KMS-11 (cell line): ENCODE data around the gene PCNX4.

Experiments
- H2AFZ ChIP-seq: fragments of 200-600 bp; sonication (generic); 2 replicates; pipeline ENCODE4 v1.6.1; 2016; ENCODE audit warnings: antibody characterized with exemption, mixed run types, low read depth
- H3K27ac ChIP-seq: fragments of 200-600 bp; sonication (generic); 2 replicates; pipeline ENCODE4 v1.6.1; 2016; ENCODE audit warnings: mild to moderate bottlenecking, mixed run types
- H3K27me3 ChIP-seq: fragments of 200-600 bp; sonication (generic); 2 replicates; pipeline ENCODE4 v1.6.1; 2017; ENCODE audit warnings: mild to moderate bottlenecking, low read depth, mixed run types, moderate library complexity; ENCODE audit not compliant: insufficient read depth
- H3K36me3 ChIP-seq: fragments of 200-600 bp; sonication (generic); 2 replicates; pipeline ENCODE4 v1.6.1; 2017; ENCODE audit warnings: mild to moderate bottlenecking, mixed run types; ENCODE audit not compliant: insufficient read depth
- H3K4me1 ChIP-seq: fragments of 200-600 bp; sonication (generic); 2 replicates; pipeline ENCODE4 v1.6.1; 2016; ENCODE audit warnings: mild to moderate bottlenecking, low read depth, mixed run types; ENCODE audit not compliant: poor library complexity, severe bottlenecking
- H3K4me2 ChIP-seq: fragments of 200-600 bp; sonication (generic); 2 replicates; pipeline ENCODE4 v1.7.0; 2016; ENCODE audit warnings: mild to moderate bottlenecking, mixed run types
- H3K4me3 ChIP-seq: fragments of 200-600 bp; sonication (generic); IDR thresholded peaks from 2 replicates; pipeline ENCODE4 v1.6.1; 2017; ENCODE audit warnings: low read depth, low read length, mixed read lengths; ENCODE audit not compliant: insufficient read depth
- H3K79me2 ChIP-seq: fragments of 200-600 bp; sonication (generic); 2 replicates; pipeline ENCODE4 v1.6.1; 2016; ENCODE audit warnings: low read depth, mixed run types; ENCODE audit not compliant: insufficient read depth
- H3K9ac ChIP-seq: fragments of 200-600 bp; sonication (generic); 2 replicates; pipeline ENCODE4 v1.6.1; 2016; ENCODE audit warnings: mild to moderate bottlenecking, mixed run types
- H4K20me1 ChIP-seq: fragments of 200-600 bp; sonication (generic); 2 replicates; pipeline ENCODE4 v1.6.1; 2016; ENCODE audit warnings: mild to moderate bottlenecking, mixed run types; ENCODE audit not compliant: insufficient read depth
- TF ChIP-seq, protein P1 (sequence below): fragments of 200-600 bp; sonication (generic); conservative IDR thresholded peaks from 2 replicates; pipeline ENCODE4 v1.6.1; 2017; ENCODE audit warnings: low read depth, mild to moderate bottlenecking, antibody characterized with exemption, low read length, moderate library complexity, mixed read lengths

Gene PCNX4

DNA sequence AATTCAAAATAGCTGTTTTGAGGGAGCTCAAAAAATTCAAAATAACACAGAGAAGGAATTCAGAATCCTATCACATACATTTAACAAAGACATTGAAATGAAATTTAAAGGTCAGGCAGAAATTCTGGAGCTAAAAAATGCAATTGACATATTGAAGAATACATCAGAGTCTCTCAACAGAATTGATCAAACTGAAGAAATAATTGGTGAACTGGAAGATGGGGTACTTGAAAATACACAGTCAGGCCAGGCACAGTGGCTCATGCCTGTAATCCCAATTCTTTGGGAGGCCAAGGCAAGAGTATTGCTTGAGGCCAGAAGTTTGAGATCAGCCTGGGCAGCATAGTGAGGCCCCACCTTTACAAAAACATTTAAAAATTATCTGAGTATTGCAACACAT is 107.6 kb downstream of the PCNX4 start:
- H3K36me3 ChIP-seq: no peaks in the 10 kb centered on the region
- H3K4me3 ChIP-seq: no peak overlapping the region
- no peaks in the 10 kb centered on the region for H3K4me1 ChIP-seq
- H3K27me3 ChIP-seq: no peaks in the 10 kb centered on the region
- H4K20me1 ChIP-seq: no peaks in the 10 kb centered on the region
- H3K9ac ChIP-seq: no peak overlapping the region
- TF ChIP-seq, protein P1, sequence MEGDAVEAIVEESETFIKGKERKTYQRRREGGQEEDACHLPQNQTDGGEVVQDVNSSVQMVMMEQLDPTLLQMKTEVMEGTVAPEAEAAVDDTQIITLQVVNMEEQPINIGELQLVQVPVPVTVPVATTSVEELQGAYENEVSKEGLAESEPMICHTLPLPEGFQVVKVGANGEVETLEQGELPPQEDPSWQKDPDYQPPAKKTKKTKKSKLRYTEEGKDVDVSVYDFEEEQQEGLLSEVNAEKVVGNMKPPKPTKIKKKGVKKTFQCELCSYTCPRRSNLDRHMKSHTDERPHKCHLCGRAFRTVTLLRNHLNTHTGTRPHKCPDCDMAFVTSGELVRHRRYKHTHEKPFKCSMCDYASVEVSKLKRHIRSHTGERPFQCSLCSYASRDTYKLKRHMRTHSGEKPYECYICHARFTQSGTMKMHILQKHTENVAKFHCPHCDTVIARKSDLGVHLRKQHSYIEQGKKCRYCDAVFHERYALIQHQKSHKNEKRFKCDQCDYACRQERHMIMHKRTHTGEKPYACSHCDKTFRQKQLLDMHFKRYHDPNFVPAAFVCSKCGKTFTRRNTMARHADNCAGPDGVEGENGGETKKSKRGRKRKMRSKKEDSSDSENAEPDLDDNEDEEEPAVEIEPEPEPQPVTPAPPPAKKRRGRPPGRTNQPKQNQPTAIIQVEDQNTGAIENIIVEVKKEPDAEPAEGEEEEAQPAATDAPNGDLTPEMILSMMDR: no peak
- no peak overlapping the region for H3K4me2 ChIP-seq
- H3K27ac ChIP-seq: no peak overlapping the region
- H3K79me2 ChIP-seq: no peaks in the 10 kb centered on the region
- no peak overlapping the region for H2AFZ ChIP-seq

DNA sequence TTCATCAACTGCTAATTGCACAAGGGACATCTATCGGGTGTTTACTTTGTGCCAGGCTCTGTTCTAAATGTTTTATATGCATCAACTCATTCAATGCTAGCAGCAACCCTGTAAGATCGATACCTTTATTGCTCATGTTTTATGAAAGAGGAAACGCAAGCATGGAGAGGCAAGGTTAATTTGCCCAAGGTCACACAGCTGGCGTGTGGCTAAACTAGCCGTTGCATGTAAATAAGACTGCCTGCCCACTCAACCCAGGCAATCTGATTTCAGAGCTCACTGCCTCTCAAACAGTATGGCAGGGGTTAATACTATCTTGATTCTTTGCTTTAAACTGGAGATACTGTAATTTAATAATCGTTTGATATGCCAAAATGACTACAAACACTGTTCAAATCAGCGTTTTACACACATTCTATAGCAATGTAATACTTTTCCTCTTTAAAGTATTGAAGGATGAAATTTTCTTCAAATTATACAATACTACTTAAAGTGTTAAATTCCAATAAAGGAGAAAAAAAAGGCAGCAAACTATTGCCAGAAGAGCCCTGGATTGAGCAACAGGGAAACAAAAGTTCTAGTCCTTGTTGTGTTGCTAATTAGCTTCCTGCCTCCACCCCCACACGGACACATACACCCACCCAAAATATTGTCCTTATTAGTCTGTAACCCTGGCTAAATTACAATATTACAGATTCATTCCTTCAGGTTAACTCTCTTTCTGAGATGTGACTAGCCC is 112.5 kb downstream of the PCNX4 start:
- H3K4me1 ChIP-seq: no peaks in the 10 kb centered on the region
- no peak overlapping the region for H3K27ac ChIP-seq
- H3K4me3 ChIP-seq: no peak overlapping the region
- no peak overlapping the region for H2AFZ ChIP-seq
- no peaks in the 10 kb centered on the region for H3K27me3 ChIP-seq
- H3K79me2 ChIP-seq: no peaks in the 10 kb centered on the region
- H3K36me3 ChIP-seq: no peaks in the 10 kb centered on the region
- TF ChIP-seq, protein P1: no peak
- H4K20me1 ChIP-seq: no peaks in the 10 kb centered on the region
- no peak overlapping the region for H3K4me2 ChIP-seq
- H3K9ac ChIP-seq: no peak overlapping the region

DNA sequence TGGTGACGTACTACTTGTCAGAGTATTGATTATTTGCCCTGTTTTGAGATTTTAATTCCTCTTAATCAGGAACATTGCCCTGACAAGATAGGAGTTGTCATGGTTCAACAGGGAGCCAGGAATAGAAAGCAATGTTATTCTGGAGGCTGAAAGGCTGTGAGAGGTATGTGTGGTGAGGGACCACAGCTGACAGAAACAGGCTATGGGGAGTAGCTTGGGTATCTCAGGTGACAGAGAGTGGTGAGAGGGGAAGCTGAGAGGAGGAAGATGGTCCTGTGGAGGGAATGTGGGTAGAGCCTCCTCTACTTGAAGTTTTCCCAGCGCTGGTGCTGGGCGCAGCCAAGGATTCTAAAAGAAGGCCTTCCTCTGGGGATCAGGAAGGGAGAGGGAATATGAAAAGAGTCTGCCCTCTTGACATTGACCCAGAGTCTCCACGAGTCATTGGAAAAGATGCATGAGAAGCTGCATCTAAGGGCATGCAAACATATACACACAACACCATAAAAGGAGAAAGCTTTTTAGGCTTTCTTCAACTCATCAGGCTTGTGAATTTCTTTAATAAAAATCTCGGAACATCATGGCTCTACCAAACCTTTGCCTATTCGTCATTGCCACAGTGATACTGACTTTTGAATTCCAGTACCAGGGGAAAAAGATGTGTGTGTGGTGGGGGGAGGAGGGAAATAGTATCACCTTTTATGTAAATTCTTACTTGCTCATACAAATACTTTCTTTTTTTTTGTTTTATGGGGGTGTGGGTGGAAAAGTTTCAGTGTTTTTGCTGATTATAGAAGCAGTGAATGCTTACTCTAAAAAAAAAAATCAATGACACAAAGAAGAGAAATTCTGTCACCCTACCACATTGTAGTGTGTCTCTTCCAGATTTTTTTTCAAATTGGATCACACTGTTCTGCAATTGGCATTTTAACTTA is 113.4 kb downstream of the PCNX4 start:
- Histone ChIP-seq H3K79me2 (no peaks in the 10 kb centered on the region), H3K9ac (no peak overlapping the region), H2AFZ (no peak overlapping the region)

DNA sequence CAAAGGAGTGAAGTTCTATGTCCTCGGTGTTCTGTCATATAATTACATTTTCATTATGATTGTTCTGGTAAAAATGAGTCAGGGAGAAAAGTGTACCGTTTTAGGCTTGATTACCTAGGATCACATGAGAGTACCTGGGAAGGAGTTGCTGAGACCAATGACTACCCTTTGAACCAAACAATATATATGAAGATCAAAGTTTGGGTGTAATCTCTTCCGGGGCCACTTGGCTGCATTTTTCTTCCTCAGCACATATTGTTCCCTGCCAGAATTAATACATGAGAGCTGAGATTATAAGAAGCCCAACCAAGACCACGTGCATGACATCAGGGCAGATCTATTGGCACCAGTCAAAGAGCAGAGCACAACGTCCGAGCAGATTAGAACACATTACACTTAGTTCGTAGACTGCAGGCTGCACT is 114.5 kb downstream of the PCNX4 start:
- H3K79me2 ChIP-seq: no peaks in the 10 kb centered on the region
- H3K4me2 ChIP-seq: no peak overlapping the region
- TF ChIP-seq, protein P1: no peak
- no peak overlapping the region for H3K9ac ChIP-seq
- H3K36me3 ChIP-seq: no peaks in the 10 kb centered on the region
- no peak overlapping the region for H2AFZ ChIP-seq
- H3K4me3 ChIP-seq: no peak overlapping the region
- no peaks in the 10 kb centered on the region for H3K4me1 ChIP-seq
- no peak overlapping the region for H3K27ac ChIP-seq
- H3K27me3 ChIP-seq: no peaks in the 10 kb centered on the region
- H4K20me1 ChIP-seq: no peaks in the 10 kb centered on the region

More for the DNA sequence above, 113.4 kb downstream of the PCNX4 start:
- Histone ChIP-seq H4K20me1 (no peaks in the 10 kb centered on the region), H3K4me1 (no peaks in the 10 kb centered on the region), H3K4me3 (no peak overlapping the region), H3K27me3 (no peaks in the 10 kb centered on the region), H3K4me2 (no peak overlapping the region), H3K27ac (no peak overlapping the region), H3K36me3 (no peaks in the 10 kb centered on the region)
- TF ChIP-seq, protein P1: no peak
